BLaER1 (cell line): Measurements from ENCODE around the gene TATDN2.
A peak's percentile ranks its signal among the peaks of the same experiment; 100 is the strongest.
"Not testable (repeated sequence)": the region's sequence is repeated elsewhere in the genome, so short reads cannot be mapped to it uniquely, and the experiment has no call there.

Experiments used
- H3K27ac ChIP-seq: shearing (Covaris generic); formaldehyde crosslinking; 2 replicates; pipeline ENCODE4 v1.8.1; 2022
- H3K27me3 ChIP-seq: shearing (Covaris generic); formaldehyde crosslinking; 2 replicates; pipeline ENCODE4 v1.8.1; 2022
- H3K36me3 ChIP-seq: shearing (Covaris generic); formaldehyde crosslinking; 2 replicates; pipeline ENCODE4 v1.8.1; 2022
- H3K4me1 ChIP-seq: shearing (Covaris generic); formaldehyde crosslinking; 2 replicates; pipeline ENCODE4 v1.8.1; 2022
- H3K4me2 ChIP-seq: shearing (Covaris generic); formaldehyde crosslinking; 2 replicates; pipeline ENCODE4 v1.8.1; 2022
- H3K4me3 ChIP-seq: shearing (Covaris generic); formaldehyde crosslinking; 2 replicates; pipeline ENCODE4 v1.8.1; 2022
- H3K9ac ChIP-seq: shearing (Covaris generic); formaldehyde crosslinking; 2 replicates; pipeline ENCODE4 v1.8.1; 2022
- H3K9me3 ChIP-seq: shearing (Covaris generic); formaldehyde crosslinking; 2 replicates; pipeline ENCODE4 v1.8.1; 2022
- H4K20me1 ChIP-seq: shearing (Covaris generic); formaldehyde crosslinking; 2 replicates; pipeline ENCODE4 v1.8.1; 2022
- Cebpa-rat ChIP-seq: shearing (Covaris generic); IDR thresholded peaks from 2 replicates; pipeline ENCODE4 v1.8.1; 2022

Gene TATDN2

DNA sequence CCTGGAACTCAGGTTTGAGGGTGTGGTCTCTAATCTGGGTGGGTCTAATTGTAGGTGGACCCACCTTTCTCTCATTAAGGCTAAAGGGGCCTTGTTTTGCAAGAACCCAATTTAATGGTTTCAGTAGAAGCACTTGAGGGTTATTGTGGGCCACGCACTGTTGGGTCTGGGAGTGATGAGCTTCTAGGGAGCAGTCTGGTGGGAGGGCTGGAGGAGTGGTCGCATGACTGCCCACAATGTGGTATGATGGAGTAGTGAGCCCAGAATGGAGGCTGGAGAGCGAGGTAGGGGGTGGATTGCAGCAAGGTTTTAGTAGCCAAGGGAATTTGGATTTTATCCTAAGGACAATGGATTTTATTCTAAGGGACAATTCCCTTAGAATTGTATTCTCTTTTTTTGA is 2.7 kb downstream of the TATDN2 start:
- H3K27me3 ChIP-seq: no peaks in the 10 kb centered on the region
- H3K4me2 ChIP-seq: peak overlapping the region; percentile 83
- H3K4me1 ChIP-seq: peaks cover 40% of the 10 kb centered on the region
- H4K20me1 ChIP-seq: peaks cover 69% of the 10 kb centered on the region
- H3K36me3 ChIP-seq: peaks cover 52% of the 10 kb centered on the region
- peak overlapping the region; percentile 83 for H3K4me3 ChIP-seq
- peak overlapping the region; percentile 97; the same call in 1 of the 2 replicates for H3K27ac ChIP-seq
- TF ChIP-seq Cebpa-rat: no peak
- 0 out of 2 replicates have a peak overlapping the region, but pooled peaks have one; percentile 97 for H3K9ac ChIP-seq
- H3K9me3 ChIP-seq: peaks cover 6% of the 10 kb centered on the region

DNA sequence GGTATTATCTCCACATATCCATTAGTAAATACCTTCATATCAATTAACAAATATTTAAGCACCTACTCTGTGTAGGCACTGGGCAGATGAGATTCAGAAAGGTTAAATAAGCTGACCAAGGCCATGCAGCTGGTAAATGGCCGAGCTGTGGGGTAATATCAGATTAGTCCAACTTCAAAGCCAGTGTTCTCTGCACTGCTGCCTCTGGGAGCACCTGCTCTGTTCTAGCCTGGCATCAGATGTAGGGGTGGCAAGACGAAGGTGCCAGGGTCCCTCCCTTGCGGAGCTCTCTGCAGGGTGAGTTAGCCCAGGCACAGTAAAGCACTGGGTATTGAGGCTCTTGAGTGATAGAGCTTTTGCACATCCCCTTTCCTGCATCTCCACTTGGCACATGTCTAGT is 5.5 kb downstream of the TATDN2 start:
- Histone ChIP-seq H4K20me1 (peaks cover 97% of the 10 kb centered on the region), H3K9me3 (no peaks in the 10 kb centered on the region), H3K27me3 (no peaks in the 10 kb centered on the region), H3K4me3 (no peak overlapping the region), H3K27ac (no peak overlapping the region), H3K4me1 (peaks cover 32% of the 10 kb centered on the region), H3K4me2 (0 out of 2 replicates have a peak overlapping the region, but pooled peaks have one; percentile 0), H3K36me3 (peaks cover 78% of the 10 kb centered on the region), H3K9ac (no peak overlapping the region)
- no peak for TF ChIP-seq Cebpa-rat

DNA sequence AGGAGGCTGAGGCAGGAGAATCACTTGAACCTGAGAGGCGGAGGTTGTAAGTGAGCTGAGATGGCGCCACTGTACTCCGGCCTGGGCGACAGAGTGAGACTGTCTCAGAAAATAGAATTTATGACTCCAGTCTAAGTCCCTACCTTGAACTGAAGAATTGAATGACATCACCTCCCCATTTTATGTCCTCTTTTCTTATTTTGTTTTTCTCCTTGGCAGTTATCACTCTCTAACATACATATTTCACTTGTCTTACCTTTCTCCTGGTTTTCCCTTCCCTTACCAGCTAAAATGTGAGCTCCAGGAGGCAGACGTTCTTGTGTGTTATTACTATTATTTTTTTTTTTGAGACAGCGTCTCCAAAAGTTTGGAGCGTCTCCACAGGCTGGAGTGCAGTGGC is 7.6 kb downstream of the TATDN2 start:
- Histone ChIP-seq H3K27ac (no peak overlapping the region), H3K4me2 (no peak overlapping the region), H3K9ac (no peak overlapping the region), H3K4me3 (no peak overlapping the region), H3K9me3 (no peaks in the 10 kb centered on the region), H4K20me1 (peaks cover 99% of the 10 kb centered on the region), H3K36me3 (peaks cover 98% of the 10 kb centered on the region), H3K4me1 (peaks cover 20% of the 10 kb centered on the region), H3K27me3 (no peaks in the 10 kb centered on the region)
- TF ChIP-seq Cebpa-rat: no peak

DNA sequence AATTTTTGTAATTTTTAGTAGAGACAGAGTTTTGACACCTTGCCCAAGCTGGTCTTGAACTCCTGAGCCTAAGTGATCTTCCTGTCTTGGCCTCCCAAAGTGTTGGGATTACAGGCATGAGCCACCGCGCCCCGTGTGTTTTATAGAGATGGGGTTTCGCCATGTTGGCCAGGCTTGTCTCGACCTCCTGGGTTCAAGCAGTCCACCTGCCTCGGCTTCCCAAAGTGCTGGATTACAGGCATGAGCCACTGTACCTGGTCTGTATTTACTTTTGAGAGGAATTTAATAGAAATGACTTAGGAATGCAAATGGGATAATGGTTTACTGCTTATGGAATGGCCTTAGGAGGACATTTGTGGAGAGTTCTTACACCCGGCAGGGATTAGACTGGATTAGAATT is 10.8 kb downstream of the TATDN2 start:
- no peak overlapping the region for H3K4me3 ChIP-seq
- no peaks in the 10 kb centered on the region for H3K9me3 ChIP-seq
- TF ChIP-seq Cebpa-rat: no peak
- H3K27ac ChIP-seq: no peak overlapping the region
- no peak overlapping the region for H3K9ac ChIP-seq
- peaks cover 99% of the 10 kb centered on the region for H4K20me1 ChIP-seq
- no peaks in the 10 kb centered on the region for H3K27me3 ChIP-seq
- peaks cover 99% of the 10 kb centered on the region for H3K36me3 ChIP-seq
- H3K4me1 ChIP-seq: peaks cover 6% of the 10 kb centered on the region
- no peak overlapping the region for H3K4me2 ChIP-seq

DNA sequence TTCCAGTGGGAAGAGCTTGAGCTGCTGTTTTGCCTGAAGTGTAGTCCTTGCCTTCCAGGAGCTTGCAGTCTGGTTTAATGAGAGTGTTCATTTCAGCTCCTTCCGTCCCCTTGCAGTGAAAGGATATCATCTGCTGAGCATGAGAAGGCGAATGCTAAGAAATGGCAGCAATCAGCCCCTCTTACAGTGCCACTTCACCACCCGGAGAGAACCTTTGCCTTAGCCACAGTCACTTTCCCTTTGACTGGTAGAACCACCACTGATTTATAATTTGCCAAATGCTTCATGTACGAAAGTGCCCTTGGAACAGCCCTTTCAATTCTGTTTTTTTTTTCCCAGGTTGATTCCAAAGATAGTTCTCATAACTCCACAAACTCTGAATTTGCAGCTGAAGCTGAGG is 11.5 kb downstream of the TATDN2 start:
- Histone ChIP-seq H3K4me2 (no peak overlapping the region), H3K9ac (no peak overlapping the region), H3K27me3 (no peaks in the 10 kb centered on the region), H4K20me1 (peaks cover 99% of the 10 kb centered on the region), H3K4me3 (no peak overlapping the region), H3K36me3 (peaks cover 99% of the 10 kb centered on the region), H3K27ac (no peak overlapping the region), H3K4me1 (no peaks in the 10 kb centered on the region), H3K9me3 (no peaks in the 10 kb centered on the region)
- TF ChIP-seq Cebpa-rat: no peak

DNA sequence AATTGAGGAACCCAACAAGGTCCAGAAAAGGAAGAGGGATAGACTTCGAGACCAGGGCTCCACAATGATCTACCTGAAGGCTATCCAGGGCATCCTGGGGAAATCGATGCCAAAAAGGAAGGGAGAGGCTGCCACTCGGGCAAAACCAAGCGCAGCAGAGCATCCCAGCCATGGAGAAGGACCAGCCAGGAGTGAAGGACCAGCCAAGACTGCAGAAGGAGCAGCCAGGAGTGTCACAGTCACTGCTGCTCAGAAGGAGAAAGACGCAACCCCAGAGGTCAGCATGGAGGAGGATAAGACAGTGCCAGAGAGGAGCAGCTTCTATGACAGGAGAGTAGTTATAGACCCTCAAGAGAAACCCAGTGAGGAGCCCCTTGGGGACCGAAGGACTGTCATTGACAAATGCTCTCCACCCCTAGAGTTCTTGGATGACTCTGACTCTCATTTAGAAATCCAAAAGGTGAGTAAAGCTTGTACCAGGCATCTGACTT is 12.0 kb downstream of the TATDN2 start:
- Histone ChIP-seq H3K36me3 (peaks cover 99% of the 10 kb centered on the region), H3K9me3 (no peaks in the 10 kb centered on the region), H3K27me3 (no peaks in the 10 kb centered on the region), H3K4me3 (no peak overlapping the region), H4K20me1 (peaks cover 100% of the 10 kb centered on the region), H3K4me1 (no peaks in the 10 kb centered on the region), H3K9ac (no peak overlapping the region), H3K27ac (no peak overlapping the region), H3K4me2 (no peak overlapping the region)
- no peak for TF ChIP-seq Cebpa-rat

DNA sequence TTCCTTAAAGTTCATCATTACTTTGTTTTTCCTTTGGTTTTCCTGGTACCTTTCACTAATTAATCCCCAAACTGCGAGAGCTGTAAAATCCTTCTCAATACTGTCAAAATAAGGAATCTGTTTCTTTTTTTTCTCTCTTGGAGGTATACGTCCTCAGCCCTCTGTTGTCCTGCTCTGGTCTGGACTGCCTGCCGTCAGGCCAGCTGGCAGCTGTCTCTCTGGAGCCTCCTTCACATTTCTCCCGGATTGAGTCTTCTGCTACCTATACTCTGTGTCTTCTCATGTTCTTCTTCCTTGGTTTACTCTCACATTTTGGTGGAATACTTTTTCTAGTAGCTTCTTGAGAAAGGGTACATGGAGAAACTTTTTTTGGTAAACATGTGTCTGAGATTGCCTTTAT is 13.8 kb downstream of the TATDN2 start:
- no peak overlapping the region for H3K9ac ChIP-seq
- no peak overlapping the region for H3K27ac ChIP-seq
- H3K4me1 ChIP-seq: no peaks in the 10 kb centered on the region
- no peak for TF ChIP-seq Cebpa-rat
- no peaks in the 10 kb centered on the region for H3K9me3 ChIP-seq
- peaks cover 100% of the 10 kb centered on the region for H4K20me1 ChIP-seq
- no peaks in the 10 kb centered on the region for H3K27me3 ChIP-seq
- H3K36me3 ChIP-seq: peaks cover 99% of the 10 kb centered on the region
- H3K4me2 ChIP-seq: no peak overlapping the region
- H3K4me3 ChIP-seq: no peak overlapping the region

DNA sequence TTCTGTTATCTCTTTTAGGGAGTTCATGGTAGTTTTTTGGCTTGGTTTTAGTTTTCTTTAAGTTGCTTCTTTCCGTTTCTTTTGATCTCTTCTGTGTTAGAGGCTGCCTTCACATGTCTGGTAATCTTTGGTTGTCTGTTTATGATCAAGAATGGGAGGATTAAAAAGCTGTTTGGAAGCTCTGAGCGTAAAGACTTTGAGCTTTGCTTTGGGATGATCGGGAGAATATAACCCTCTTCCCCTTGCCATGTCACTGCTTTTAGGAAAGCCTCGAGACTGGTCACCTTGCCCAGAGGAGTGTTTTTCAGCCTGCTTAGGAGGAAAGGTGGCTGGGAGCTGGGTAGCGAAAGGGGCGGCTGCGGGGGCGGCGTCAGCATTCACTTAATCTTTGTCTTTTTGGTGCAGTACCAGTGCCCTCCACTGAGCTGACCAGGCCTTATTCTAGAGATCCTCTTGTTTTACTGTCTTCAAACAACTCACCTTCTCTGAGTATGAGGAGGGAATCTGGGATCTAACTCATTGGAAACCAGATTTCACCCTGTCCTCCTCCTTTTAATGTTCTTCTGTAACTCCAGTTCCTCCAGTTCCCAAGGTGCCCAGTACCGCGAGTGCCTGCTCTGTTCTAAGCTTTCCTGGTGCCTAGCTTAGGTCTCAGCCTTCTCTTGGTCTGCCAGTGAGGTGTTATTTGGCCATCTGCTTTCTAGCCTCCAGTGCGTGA is 15.5 kb downstream of the TATDN2 start:
- no peak for TF ChIP-seq Cebpa-rat
- Histone ChIP-seq H3K27ac (no peak overlapping the region), H3K27me3 (no peaks in the 10 kb centered on the region), H3K9me3 (no peaks in the 10 kb centered on the region), H3K36me3 (peaks cover 99% of the 10 kb centered on the region), H3K9ac (no peak overlapping the region), H3K4me1 (no peaks in the 10 kb centered on the region), H4K20me1 (peaks cover 100% of the 10 kb centered on the region), H3K4me2 (no peak overlapping the region), H3K4me3 (no peak overlapping the region)

DNA sequence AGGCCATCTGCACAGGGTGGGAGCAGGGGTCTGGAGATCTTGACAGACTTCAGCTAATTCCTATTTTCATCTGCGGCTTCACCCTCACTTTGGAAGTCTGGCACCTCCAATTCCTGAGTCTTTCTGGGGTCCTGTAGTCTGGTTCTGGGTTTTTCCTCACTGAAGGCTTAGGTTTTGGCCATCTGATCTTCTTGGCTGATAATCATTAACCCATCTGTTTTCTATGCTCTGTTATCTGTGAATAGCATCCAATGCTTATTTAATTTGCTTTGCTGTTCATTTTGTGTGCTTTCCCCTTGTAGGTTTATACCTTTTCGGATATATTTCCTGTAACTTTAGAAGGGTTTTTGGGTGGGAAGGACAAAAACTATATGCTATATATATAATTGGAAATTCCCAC is 17.6 kb downstream of the TATDN2 start:
- Histone ChIP-seq H3K27me3 (no peaks in the 10 kb centered on the region), H3K9ac (no peak overlapping the region), H3K36me3 (peaks cover 99% of the 10 kb centered on the region), H3K4me3 (no peak overlapping the region), H3K9me3 (no peaks in the 10 kb centered on the region), H4K20me1 (peaks cover 100% of the 10 kb centered on the region), H3K4me1 (no peaks in the 10 kb centered on the region), H3K4me2 (no peak overlapping the region), H3K27ac (no peak overlapping the region)
- no peak for TF ChIP-seq Cebpa-rat

DNA sequence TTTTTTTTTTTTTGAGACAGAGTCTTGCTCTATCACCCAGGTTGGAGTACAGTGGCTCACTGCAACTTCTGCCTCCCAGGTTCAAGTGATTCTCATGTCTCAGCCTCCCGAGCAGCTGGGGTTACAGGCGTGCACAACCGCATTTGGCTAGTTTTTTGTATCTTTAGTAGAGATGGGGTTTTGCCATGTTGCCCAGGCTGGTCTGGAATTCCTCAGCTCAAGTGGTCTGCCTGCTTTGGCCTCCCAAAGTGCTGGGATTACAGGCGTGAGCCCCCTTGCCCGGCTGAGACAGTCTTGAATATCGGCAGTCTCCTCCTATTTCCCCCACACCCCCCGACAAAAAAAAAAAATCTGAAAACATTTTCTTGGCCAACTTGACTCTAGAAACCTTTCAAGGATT is 18.7 kb downstream of the TATDN2 start:
- not testable (repeated sequence) for H3K9me3 ChIP-seq, H3K9ac ChIP-seq, H3K27me3 ChIP-seq, H3K4me2 ChIP-seq, H3K4me1 ChIP-seq, H3K4me3 ChIP-seq, H3K27ac ChIP-seq
- Histone ChIP-seq H3K36me3 (peaks cover 99% of the 10 kb centered on the region), H4K20me1 (peaks cover 100% of the 10 kb centered on the region)
